GM21390 (cell line): ENCODE data around the gene MEAF6.
"Not testable (repeated sequence)": the region's sequence is repeated elsewhere in the genome, so short reads cannot be mapped to it uniquely, and the experiment has no call there.

Source experiments
- ATAC-seq: cut with Tn5 transposase; IDR thresholded peaks from one replicate; pipeline ENCODE4 v1.9.1; 2021; ENCODE audit not compliant: unreplicated experiment

Gene MEAF6

GRCh38 chr1:37532418-37533156 is 18.0 kb upstream of the MEAF6 start:
- ATAC-seq = not testable (repeated sequence)

- not testable (repeated sequence) for ATAC-seq
Measured at GRCh38 chr1:37529888-37530287, 15.3 kb upstream of the MEAF6 start.

GRCh38 chr1:37519613-37520012 is 5.0 kb upstream of the MEAF6 start:
- ATAC-seq = no peak

GRCh38 chr1:37518929-37519328 is 4.4 kb upstream of the MEAF6 start:
- ATAC-seq = not testable (repeated sequence)

- ATAC-seq = not testable (repeated sequence)
Measured at GRCh38 chr1:37518241-37518640, 3.7 kb upstream of the MEAF6 start.

GRCh38 chr1:37517569-37517968 is 3.0 kb upstream of the MEAF6 start:
- no peak for ATAC-seq

- ATAC-seq = no peak
Measured at GRCh38 chr1:37515185-37516034, 844 bp upstream of the MEAF6 start.

GRCh38 chr1:37513795-37514349 is 694 bp downstream of the MEAF6 start:
- no peak for ATAC-seq

GRCh38 chr1:37509181-37509580 is 5.4 kb downstream of the MEAF6 start:
- no peak for ATAC-seq

GRCh38 chr1:37506740-37507139 is 7.8 kb downstream of the MEAF6 start:
- no peak for ATAC-seq

GRCh38 chr1:37502791-37503190 is 11.8 kb downstream of the MEAF6 start:
- not testable (repeated sequence) for ATAC-seq

GRCh38 chr1:37502104-37502503 is 12.5 kb downstream of the MEAF6 start:
- ATAC-seq = no peak

- no peak for ATAC-seq
Measured at GRCh38 chr1:37501661-37502060, 12.9 kb downstream of the MEAF6 start.

- ATAC-seq = no peak
Measured at GRCh38 chr1:37498872-37499617, 15.5 kb downstream of the MEAF6 start.

- ATAC-seq = no peak
Measured at GRCh38 chr1:37497832-37498231, 16.7 kb downstream of the MEAF6 start.

GRCh38 chr1:37495875-37496274 is 18.7 kb downstream of the MEAF6 start:
- ATAC-seq = no peak

GRCh38 chr1:37493336-37494098 is 21.0 kb downstream of the MEAF6 start:
- no peak for ATAC-seq

- no peak for ATAC-seq
Measured at GRCh38 chr1:37487619-37487984, 27.0 kb downstream of the MEAF6 start.

GRCh38 chr1:37486680-37487618 is 27.6 kb downstream of the MEAF6 start:
- ATAC-seq = no peak
